GM10847 (cell line): ENCODE data around the gene HOOK1.

Source experiments
- POLR2A ChIP-seq: IDR thresholded peaks from 2 replicates; pipeline ENCODE4 v1.6.1; 2011; ENCODE audit not compliant: insufficient read length; ENCODE audit errors: extremely low read depth

Gene HOOK1

DNA sequence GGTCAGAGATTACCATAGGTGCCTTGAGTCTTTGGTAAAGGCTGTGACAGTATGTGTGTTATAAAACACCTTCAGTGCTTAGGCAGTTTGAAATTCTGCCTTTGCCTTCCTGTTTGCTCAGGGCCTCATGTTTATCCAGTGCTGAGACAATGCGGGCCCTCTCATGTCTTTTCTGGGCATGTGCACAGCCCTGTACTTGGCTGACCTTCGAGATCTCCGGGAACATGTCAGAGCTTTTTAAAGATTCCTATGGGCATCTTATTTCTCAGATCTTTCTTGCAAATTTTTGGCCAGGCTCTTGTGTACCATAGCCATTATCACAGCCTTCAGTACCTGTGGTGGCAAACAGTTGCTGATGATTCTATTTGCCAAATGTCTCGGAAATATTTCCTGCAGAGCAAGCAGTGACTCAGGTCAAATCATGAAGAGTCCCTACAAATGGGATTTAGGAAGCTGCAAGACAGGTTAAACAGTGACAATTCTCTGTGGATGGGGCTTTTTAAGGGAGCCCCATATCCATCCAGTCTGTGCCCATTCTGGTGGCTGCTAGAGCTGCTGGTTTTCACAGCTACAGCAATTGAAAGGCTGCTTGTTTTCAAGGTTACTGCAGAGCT, 42.1 kb downstream of the HOOK1 start:
- TF ChIP-seq POLR2A = no peak

GRCh38 chr1:59857679-59858354, 43.1 kb downstream of the HOOK1 start:
- no peak for TF ChIP-seq POLR2A

DNA sequence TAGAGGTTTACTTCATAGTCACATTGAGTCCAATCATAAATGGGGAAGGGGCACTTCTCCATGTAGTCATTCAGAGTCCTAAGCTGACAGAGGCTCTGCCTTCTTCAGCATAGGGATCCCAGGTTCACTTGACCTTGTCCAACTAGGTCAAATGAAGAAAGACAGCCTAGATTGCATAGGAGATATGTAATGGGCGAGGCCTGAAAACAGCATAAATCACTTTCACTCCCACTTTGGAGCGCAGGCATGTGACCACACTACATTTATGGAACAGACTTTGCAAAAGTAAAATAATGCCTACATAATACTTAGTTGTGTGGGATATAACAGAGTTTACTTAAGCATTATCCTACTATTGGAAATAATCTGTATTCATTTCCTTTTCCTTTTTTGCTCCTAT, 51.7 kb downstream of the HOOK1 start:
- TF ChIP-seq POLR2A = no peak

GRCh38 chr1:59871746-59872145, 57.0 kb downstream of the HOOK1 start:
- TF ChIP-seq POLR2A = no peak

DNA sequence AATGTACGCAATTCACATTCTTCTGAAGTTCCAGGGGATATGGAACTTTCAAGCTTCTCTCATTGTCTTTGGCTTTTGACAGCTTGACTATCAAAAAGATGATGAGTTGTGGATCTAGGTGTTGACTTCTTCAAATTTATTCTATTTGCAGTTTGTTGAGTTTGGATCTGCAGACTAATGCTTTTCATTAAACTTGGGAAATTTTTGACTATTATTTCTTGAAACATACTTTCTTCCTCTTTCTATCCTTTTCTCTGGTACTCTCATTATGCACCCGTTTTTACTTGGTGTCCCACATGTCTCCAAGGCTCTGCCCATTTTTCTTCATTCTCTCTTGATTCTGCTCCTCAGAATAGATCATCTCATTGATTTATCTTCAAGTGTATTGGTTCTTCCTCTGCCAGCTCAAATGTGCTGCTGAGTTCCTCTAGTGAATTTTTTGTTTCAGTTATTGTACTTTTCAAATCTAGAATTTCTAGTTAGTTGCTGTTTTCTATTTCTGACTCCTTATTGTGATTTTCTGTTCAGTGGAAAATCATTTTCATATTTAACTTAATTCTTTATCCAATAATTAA, 62.4 kb downstream of the HOOK1 start:
- no peak for TF ChIP-seq POLR2A

GRCh38 chr1:59878370-59878769, 63.6 kb downstream of the HOOK1 start:
- TF ChIP-seq POLR2A = no peak

- TF ChIP-seq POLR2A = no peak
Measured at GRCh38 chr1:59879574-59879973, 64.8 kb downstream of the HOOK1 start.

- TF ChIP-seq POLR2A = no peak
Measured at GRCh38 chr1:59879996-59880505, 65.3 kb downstream of the HOOK1 start.

GRCh38 chr1:59880735-59881134, 66.0 kb downstream of the HOOK1 start:
- no peak for TF ChIP-seq POLR2A

- no peak for TF ChIP-seq POLR2A
Measured at GRCh38 chr1:59885160-59885832, 70.5 kb downstream of the HOOK1 start.

DNA sequence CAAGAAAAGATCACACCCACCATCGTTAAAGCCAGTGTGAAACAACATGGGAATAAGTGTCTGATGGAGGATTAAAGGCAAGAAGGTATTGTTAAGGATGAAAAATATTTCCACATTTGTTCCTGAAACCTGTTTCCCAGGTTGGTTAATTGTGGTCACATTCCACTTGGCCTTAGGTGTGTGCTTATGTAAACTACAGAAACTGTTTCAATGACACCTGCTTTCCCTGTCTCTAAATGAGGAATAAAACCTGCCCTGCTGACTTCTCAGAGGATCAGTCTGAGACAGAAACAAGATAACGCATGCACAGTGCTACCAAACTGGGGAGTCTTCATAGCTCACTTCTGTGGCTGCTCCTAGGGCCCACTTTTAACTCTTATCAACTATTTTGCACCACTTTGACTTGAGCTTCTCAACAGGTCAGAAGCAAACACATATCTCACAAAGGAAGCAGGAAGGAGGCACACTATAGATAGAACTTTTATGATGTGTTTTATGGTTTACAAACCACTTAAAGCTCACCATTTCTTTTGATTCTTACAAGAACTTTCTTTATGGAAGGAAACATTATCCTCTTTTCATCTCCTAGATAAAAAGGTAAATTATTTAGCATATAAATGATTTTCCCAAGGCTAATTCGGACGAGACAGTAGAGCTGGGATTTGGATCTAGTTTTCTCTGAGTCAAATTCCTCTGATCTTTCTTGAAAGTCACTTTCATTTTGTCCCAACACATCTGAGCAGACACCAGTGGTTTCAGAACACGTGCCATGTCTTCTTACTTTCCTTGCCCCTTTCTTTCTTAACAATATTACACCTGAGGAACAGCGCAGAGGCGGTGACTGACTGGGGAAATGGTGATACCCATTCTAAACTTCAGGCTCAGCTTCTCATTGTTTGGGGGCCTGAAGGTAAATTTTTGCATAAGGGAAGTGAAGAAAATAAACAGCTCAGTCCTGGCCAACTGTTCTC, 78.4 kb downstream of the HOOK1 start:
- TF ChIP-seq POLR2A = no peak

DNA sequence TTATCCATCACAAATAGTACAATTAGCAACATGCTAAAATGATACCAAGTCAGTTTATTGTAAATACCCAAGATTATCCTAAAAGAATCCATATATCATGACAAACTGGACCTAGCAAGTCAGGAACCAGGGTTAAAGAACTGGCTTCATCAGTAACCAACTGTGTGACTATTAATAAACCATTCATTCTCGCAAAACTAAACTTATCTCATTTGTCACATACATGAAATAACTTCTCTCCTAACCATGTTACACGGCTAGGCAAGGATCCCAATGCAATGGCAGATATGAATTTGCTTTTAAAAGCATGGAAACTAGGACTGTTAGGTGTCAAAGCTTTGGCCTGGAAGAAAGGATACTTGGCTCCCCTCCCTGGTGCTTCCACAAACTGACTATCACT, 82.4 kb downstream of the HOOK1 start:
- no peak for TF ChIP-seq POLR2A

DNA sequence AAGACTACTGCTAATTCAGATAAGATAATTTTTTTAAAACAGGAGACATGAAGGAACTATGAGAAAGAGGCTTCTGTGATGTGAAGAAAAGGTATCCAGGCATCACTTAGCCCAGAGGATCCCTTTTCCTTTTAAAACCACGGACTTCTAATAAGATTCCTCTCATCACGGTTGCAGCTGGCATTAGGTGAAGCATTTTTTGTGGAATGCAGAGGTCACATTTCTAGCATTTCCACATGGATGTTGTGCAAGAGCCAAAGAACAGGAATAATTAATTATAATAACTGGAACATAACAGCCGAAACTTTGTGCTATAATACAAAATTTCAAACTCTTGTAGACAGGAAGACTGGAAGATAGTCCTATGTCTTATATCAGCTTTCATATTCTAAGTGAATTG, 84.2 kb downstream of the HOOK1 start:
- no peak for TF ChIP-seq POLR2A

GRCh38 chr1:59900640-59901039, 85.9 kb downstream of the HOOK1 start:
- no peak for TF ChIP-seq POLR2A
